Sigmoid colon (tissue), 7 donors: ENCODE measurements around the gene PDE3B. TPM values are rescaled to one million over a fixed set of nuclear protein-coding genes. Genes with fewer than 3 reads are reported as not detected.
A peak's percentile ranks its signal among the peaks of the same experiment; 100 is the strongest.
"Not testable (repeated sequence)": the region's sequence is repeated elsewhere in the genome, so short reads cannot be mapped to it uniquely, and the experiment has no call there.

Experiments used
- DNase-seq: peaks from one replicate; pipeline ENCODE4 v3.0.0-alpha.2; 2019
- H3K27ac ChIP-seq, 4 donors: fragments of 200-600 bp; sonication (generic); one replicate each; pipeline ENCODE4 v1.5.1; 2016 to 2019; ENCODE audit warnings: mild to moderate bottlenecking in 1 of 4
- H3K27me3 ChIP-seq, 3 donors: fragments of 200-600 bp; sonication (generic); one replicate each; pipeline ENCODE4 v1.5.1; 2019; ENCODE audit warnings: mild to moderate bottlenecking in 1 of 3
- H3K36me3 ChIP-seq, 4 donors: fragments of 200-600 bp; sonication (generic); one replicate each; pipeline ENCODE4 v1.5.1; 2016 to 2019
- H3K4me1 ChIP-seq, 4 donors: fragments of 200-600 bp; sonication (generic); one replicate each; pipeline ENCODE4 v1.5.1; 2017 to 2019
- H3K4me3 ChIP-seq, 4 donors: fragments of 200-600 bp; sonication (generic); one replicate each; pipeline ENCODE4 v1.5.1; 2017 to 2019; ENCODE audit warnings: mild to moderate bottlenecking in 2 of 4, moderate library complexity in 1 of 4
- H3K9me3 ChIP-seq, 4 donors: fragments of 200-600 bp in 3 of 4; sonication (generic) in 3 of 4; one replicate each; pipeline versions ENCODE4 v1.5.1 to v1.6.1; 2013 to 2019
- EP300 ChIP-seq, 4 donors: sonication (generic); formaldehyde crosslinking; IDR thresholded peaks; one replicate each; pipeline ENCODE4 v1.6.1; 2017; ENCODE audit warnings: antibody characterized with exemption in 4 of 4
- POLR2A ChIP-seq, 2 donors: fragments of 450-650 bp; IDR thresholded peaks; one replicate each; pipeline ENCODE4 v1.6.1; 2016; ENCODE audit warnings: antibody characterized with exemption in 2 of 2, mild to moderate bottlenecking in 2 of 2, moderate library complexity in 2 of 2
- POLR2AphosphoS5 ChIP-seq, 4 donors: sonication (generic); formaldehyde crosslinking; IDR thresholded peaks; one replicate each; pipeline ENCODE4 v1.6.1; 2017; ENCODE audit warnings: antibody characterized with exemption in 4 of 4
- WGBS, 2 donors: extraction: QIAGEN DNeasy Blood & Tissue Kit; methylation state at CpG; one replicate each; pipeline ENCODE4 v1.1.7; 2013; 5-methylcytosine and 5-hydroxymethylcytosine counted together
- intact Hi-C: fragments of 100-400 bp; cut with DNase I; formaldehyde crosslinking; loops from one replicate; pipeline ENCODE4 v1.15.1; 2023
- polyA plus RNA-seq, 3 donors: library from polyadenylated mRNA; stranded (reverse); fragments of 200-250 nt; gene quantifications; one replicate each; pipeline ENCODE4 v1.2.3, GENCODE V29; 2013
- total RNA-seq, 4 donors: library from RNA; depleted of rRNA; stranded (reverse); fragments of >200 nt; gene quantifications; one replicate each; pipeline ENCODE4 v1.1.0, GENCODE V29; 2016
- TF ChIP-seq, protein P1 (sequence below), 4 experiments: fragments of 450-650 bp in 3 of 4; fragments of 200-600 bp in 1 of 4; IDR thresholded peaks; one replicate each; pipeline ENCODE4 v1.5.1; 2016 to 2019; ENCODE audit warnings: antibody characterized with exemption in 4 of 4, mild to moderate bottlenecking in 3 of 4, moderate library complexity in 2 of 4
- donor health status: healthy with polysubstance abuse.
- donor health status: Bipolar disorder and iron deficiency.
- donor health status: healthy.

PDE3B gene
- total RNA-seq, result 100 to 1,000 TPM in 2 of 4 donors, 10 to 100 TPM in 2; 78.3 to 132 (median 93.4) TPM
- 10 to 100 TPM in 1 of 3 donors, 1 to 10 TPM in 2; 1.2 to 13.5 (median 2.4) TPM for polyA plus RNA-seq

DNA sequence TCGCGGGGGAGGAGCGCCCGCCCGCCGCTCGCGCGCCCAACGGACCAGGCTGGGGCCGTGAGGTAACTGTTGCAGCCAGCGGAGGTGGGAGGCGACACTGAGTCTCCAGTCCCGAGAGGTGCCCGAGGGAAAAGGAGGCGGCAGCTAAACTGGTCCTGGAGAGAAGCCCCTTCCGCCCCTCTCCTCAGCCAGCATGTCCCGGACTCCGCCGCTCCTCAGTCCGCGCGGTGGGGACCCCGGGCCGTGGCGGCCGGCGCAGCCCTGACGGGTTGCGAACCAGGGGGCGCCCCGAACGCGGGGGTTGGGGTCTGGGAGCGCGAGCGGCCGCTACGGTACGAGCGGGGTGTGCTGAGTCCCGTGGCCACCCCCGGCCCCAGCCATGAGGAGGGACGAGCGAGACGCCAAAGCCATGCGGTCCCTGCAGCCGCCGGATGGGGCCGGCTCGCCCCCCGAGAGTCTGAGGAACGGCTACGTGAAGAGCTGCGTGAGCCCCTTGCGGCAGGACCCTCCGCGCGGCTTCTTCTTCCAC, at the start of gene PDE3B:
TSS of gene PDE3B (plus strand) at position 108 of the 529 bp plus-strand sequence. CDS start at position 380, 272 bp downstream.
- peak within 1 kb of the TSS; percentile 88 to 98 (median 96) for H3K27ac ChIP-seq
- H3K4me3 ChIP-seq, result peak within 1 kb of the TSS; percentile 80 to 98 (median 90)
- intact Hi-C loops, result loop anchor here (1.0 to 5.0 kb wide), 5 partner anchors 105 to 264 kb away; partner anchors contain the start of genes CYP2R1 and PSMA1
- H3K36me3 ChIP-seq, result no peaks in the 10 kb centered on the region
- no peaks in the 10 kb centered on the region for H3K27me3 ChIP-seq
- peaks cover 0 to 58% (median 51%) of the 10 kb centered on the region in 4 donors for H3K4me1 ChIP-seq
- peak; percentile 93 for DNase-seq
- no peaks in the 10 kb centered on the region for H3K9me3 ChIP-seq
- 0 to 1% methylated on average over 59 of the region's 59 CpGs for WGBS, 2 donors
- peak; percentile 82 to 95 (median 91) for TF ChIP-seq POLR2AphosphoS5 (IDR thresholded peaks at IDR 0.05)
- TF ChIP-seq EP300 (IDR thresholded peaks at IDR 0.05), result no peak
- peak; percentile 59 to 71 for TF ChIP-seq POLR2A (IDR thresholded peaks at IDR 0.05)

- intact Hi-C loops, H3K27me3 ChIP-seq: not testable (repeated sequence)
These were observed 48.3 kb upstream of the PDE3B start for GRCh38 chr11:14595261-14595660.

DNA sequence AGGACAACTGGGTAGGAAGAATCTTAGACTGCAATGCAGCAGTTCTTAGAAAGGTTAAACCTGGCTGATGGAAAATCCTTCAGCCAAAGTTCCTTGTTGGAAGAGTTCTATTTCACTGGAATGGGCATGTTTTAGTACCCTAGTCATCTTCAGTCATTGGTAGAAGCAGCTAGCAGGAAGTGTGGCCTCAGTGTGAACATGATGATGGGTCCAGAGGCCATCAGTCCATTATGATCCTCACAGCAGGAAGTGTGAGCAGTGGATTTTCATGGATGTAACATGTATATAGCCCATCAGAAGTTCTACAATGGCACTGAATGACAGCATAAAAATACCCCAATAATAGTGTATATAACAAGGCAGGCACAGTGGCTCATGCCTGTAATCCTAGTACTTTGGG, 35.9 kb upstream of the PDE3B start:
- Histone ChIP-seq H3K36me3 (peaks cover 0 to 51% (median 13%) of the 10 kb centered on the region in 4 donors), H3K27me3 (no peaks in the 10 kb centered on the region), H3K4me3 (no peak overlapping the region), H3K4me1 (no peaks in the 10 kb centered on the region), H3K9me3 (peaks cover 0 to 5% (median 0%) of the 10 kb centered on the region in 4 donors), H3K27ac (no peak overlapping the region)
- intact Hi-C loops, result no loop called here
- TF ChIP-seq EP300 (IDR thresholded peaks at IDR 0.05) (no peak), POLR2AphosphoS5 (IDR thresholded peaks at IDR 0.05) (no peak), POLR2A (IDR thresholded peaks at IDR 0.05) (no peak)
- TF ChIP-seq, protein P1, sequence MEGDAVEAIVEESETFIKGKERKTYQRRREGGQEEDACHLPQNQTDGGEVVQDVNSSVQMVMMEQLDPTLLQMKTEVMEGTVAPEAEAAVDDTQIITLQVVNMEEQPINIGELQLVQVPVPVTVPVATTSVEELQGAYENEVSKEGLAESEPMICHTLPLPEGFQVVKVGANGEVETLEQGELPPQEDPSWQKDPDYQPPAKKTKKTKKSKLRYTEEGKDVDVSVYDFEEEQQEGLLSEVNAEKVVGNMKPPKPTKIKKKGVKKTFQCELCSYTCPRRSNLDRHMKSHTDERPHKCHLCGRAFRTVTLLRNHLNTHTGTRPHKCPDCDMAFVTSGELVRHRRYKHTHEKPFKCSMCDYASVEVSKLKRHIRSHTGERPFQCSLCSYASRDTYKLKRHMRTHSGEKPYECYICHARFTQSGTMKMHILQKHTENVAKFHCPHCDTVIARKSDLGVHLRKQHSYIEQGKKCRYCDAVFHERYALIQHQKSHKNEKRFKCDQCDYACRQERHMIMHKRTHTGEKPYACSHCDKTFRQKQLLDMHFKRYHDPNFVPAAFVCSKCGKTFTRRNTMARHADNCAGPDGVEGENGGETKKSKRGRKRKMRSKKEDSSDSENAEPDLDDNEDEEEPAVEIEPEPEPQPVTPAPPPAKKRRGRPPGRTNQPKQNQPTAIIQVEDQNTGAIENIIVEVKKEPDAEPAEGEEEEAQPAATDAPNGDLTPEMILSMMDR (IDR thresholded peaks at IDR 0.05), result no peak
- DNase-seq, result no peak

More at GRCh38 chr11:14595261-14595660, 48.3 kb upstream of the PDE3B start:
- peaks cover 0 to 11% (median 0%) of the 10 kb centered on the region in 4 donors for H3K36me3 ChIP-seq
- 54 to 82% methylated on average over 1 of the region's 1 CpG for WGBS, 2 donors
- H3K9me3 ChIP-seq, H3K4me3 ChIP-seq, H3K4me1 ChIP-seq, DNase-seq, H3K27ac ChIP-seq: not testable (repeated sequence)

DNA sequence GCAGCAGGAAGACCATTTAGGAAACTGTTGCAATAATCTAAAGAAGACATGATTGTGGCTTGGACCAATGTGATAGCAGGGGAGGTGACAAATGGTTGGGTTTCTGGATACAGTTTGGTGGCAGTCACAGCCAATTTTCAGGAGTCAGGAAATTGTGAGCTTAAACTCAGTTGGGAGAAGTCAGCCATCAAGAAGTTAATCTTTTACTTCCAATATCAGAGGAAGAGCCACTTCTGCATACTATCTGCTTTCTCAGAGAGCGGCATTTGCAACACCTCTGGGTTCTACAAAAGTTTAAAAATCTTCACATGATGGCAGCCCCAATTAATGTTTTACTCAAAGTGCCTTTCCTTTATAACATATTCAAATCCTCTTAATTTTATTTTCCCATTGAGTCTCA, 33.7 kb upstream of the PDE3B start:
- H3K36me3 ChIP-seq, result peaks cover 0 to 51% (median 13%) of the 10 kb centered on the region in 4 donors
- H3K9me3 ChIP-seq, result peaks cover 0 to 5% (median 0%) of the 10 kb centered on the region in 4 donors
- DNase-seq, result no peak
- H3K4me3 ChIP-seq, result no peak overlapping the region
- intact Hi-C loops, result no loop called here
- 75 to 88% methylated on average over 1 of the region's 1 CpG for WGBS, 2 donors
- H3K4me1 ChIP-seq, result no peaks in the 10 kb centered on the region
- TF ChIP-seq POLR2A (IDR thresholded peaks at IDR 0.05) (no peak), POLR2AphosphoS5 (IDR thresholded peaks at IDR 0.05) (no peak), EP300 (IDR thresholded peaks at IDR 0.05) (no peak)
- TF ChIP-seq, protein P1 (IDR thresholded peaks at IDR 0.05), result no peak
- no peak overlapping the region for H3K27ac ChIP-seq
- H3K27me3 ChIP-seq, result no peaks in the 10 kb centered on the region

- Histone ChIP-seq H3K27me3 (no peaks in the 10 kb centered on the region), H3K4me1 (peaks cover 0 to 3% (median 0%) of the 10 kb centered on the region in 4 donors), H3K9me3 (no peaks in the 10 kb centered on the region), H3K36me3 (peaks cover 0 to 37% (median 8%) of the 10 kb centered on the region in 4 donors), H3K27ac (no peak overlapping the region), H3K4me3 (no peak overlapping the region)
- intact Hi-C loops, result no loop called here
- TF ChIP-seq, protein P1 (IDR thresholded peaks at IDR 0.05), result no peak
- TF ChIP-seq POLR2AphosphoS5 (IDR thresholded peaks at IDR 0.05), result no peak
- TF ChIP-seq EP300 (IDR thresholded peaks at IDR 0.05), result no peak
- DNase-seq, result no peak
These were observed 31.7 kb upstream of the PDE3B start for GRCh38 chr11:14611939-14612338.
